ENCODE measurements around the gene CWC27.
A peak's percentile ranks its signal among the peaks of the same experiment; 100 is the strongest.

Gene CWC27

GRCh38 chr5:64947031-64947430 lies 178.3 kb downstream of the CWC27 start:
- no peak overlapping the region for H3K4me3 ChIP-seq (ENCODE audit: low read depth, low read length)
- no peak for TF ChIP-seq CTCF (IDR thresholded peaks at IDR 0.05; ENCODE audit: low read depth, low read length)

- H3K4me3 ChIP-seq (ENCODE audit: low read depth, low read length), result no peak overlapping the region
- no peak for TF ChIP-seq CTCF (IDR thresholded peaks at IDR 0.05; ENCODE audit: low read depth, low read length)
These were observed 179.1 kb downstream of the CWC27 start for GRCh38 chr5:64947801-64948200.

- H3K4me3 ChIP-seq (ENCODE audit: low read depth, low read length), result no peak overlapping the region
- TF ChIP-seq CTCF (IDR thresholded peaks at IDR 0.05; ENCODE audit: low read depth, low read length), result no peak
These were observed 180.6 kb downstream of the CWC27 start for GRCh38 chr5:64949331-64949730.

GRCh38 chr5:64952951-64953673 lies 184.4 kb downstream of the CWC27 start:
- no peak overlapping the region for H3K4me3 ChIP-seq (ENCODE audit: low read depth, low read length)
- TF ChIP-seq CTCF (IDR thresholded peaks at IDR 0.05; ENCODE audit: low read depth, low read length), result no peak

- TF ChIP-seq CTCF (IDR thresholded peaks at IDR 0.05; ENCODE audit: low read depth, low read length), result no peak
- no peak overlapping the region for H3K4me3 ChIP-seq (ENCODE audit: low read depth, low read length)
These were observed 185.8 kb downstream of the CWC27 start for GRCh38 chr5:64954518-64954917.

GRCh38 chr5:64958757-64959391 lies 190.1 kb downstream of the CWC27 start:
- no peak overlapping the region for H3K4me3 ChIP-seq (ENCODE audit: low read depth, low read length)
- peak; percentile 10; the same call in 1 of the 2 replicates for TF ChIP-seq CTCF (IDR thresholded peaks at IDR 0.05; ENCODE audit: low read depth, low read length)

- no peak overlapping the region for H3K4me3 ChIP-seq (ENCODE audit: low read depth, low read length)
- no peak for TF ChIP-seq CTCF (IDR thresholded peaks at IDR 0.05; ENCODE audit: low read depth, low read length)
These were observed 194.5 kb downstream of the CWC27 start for GRCh38 chr5:64963278-64963677.
